SJCRH30 (cell line): ENCODE measurements around the gene BLACAT1. TPM values are rescaled to one million over a fixed set of nuclear protein-coding genes. Genes with fewer than 3 reads are reported as not detected.

Experiments
- total RNA-seq: library from RNA; depleted of rRNA; stranded (reverse); fragments of >200 nt; shearing (Covaris generic); gene quantifications from 2 replicates; pipeline ENCODE4 v1.2.3, GENCODE V29; 2014; rRNA removed

Gene BLACAT1
- total RNA-seq, 1 experiment from 2014 or later = 1.4 TPM

Other genes with a start within 250 kb of the BLACAT1 start
- 9.2 TPM in 2 replicates for gene DSTYK, start 244.3 kb downstream of the BLACAT1 start, total RNA-seq
- 5.2 and 5.5 TPM in 2 replicates for gene TMCC2, start 228.1 kb downstream of the BLACAT1 start, total RNA-seq
- gene NUAK2, start 134.3 kb downstream of the BLACAT1 start, total RNA-seq = 2.1 and 2.2 TPM in 2 replicates
- gene KLHDC8A, start 99.1 kb downstream of the BLACAT1 start, total RNA-seq = not detected in 2 replicates
- gene LEMD1, start 34.0 kb downstream of the BLACAT1 start, total RNA-seq = 1.5 and 1.7 TPM in 2 replicates
- gene CDK18, start 48.6 kb upstream of the BLACAT1 start, total RNA-seq = 1.1 and 2.1 TPM in 2 replicates
- 26.3 and 32.4 TPM in 2 replicates for gene ELK4, start 176.0 kb upstream of the BLACAT1 start, total RNA-seq
- gene SLC45A3, start 224.5 kb upstream of the BLACAT1 start, total RNA-seq = 11.7 and 11.8 TPM in 2 replicates